Superior temporal gyrus (tissue), 1 donor: ENCODE measurements around the gene PPP3CA.
"Not testable (repeated sequence)": the region's sequence is repeated elsewhere in the genome, so short reads cannot be mapped to it uniquely, and the experiment has no call there.

Experiments
- DNase-seq: peaks from one replicate; pipeline ENCODE4 v3.0.0-alpha.2; 2016; ENCODE audit errors: extremely low spot score

The PPP3CA gene

DNA sequence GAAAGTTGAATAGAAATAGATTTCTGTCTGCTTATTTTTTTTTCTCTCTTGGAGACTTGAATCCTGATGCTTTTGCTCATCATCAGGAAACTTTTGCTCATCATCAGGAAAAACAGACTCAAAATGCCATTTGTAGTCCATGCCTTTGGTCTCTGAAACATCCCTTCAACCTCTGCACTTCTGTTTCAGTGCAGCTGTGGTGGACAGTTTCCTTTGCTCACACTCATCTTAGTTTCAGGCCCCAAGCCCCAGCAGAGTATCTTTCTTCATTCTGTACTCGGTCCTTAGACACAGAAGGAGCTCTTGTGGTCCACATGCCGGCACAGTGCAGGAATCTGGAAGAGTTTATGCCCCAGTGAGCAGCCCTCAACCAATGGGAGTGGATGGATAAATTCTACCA, 337.9 kb downstream of the PPP3CA start:
- DNase-seq: no peak

GRCh38 chr4:101008503-101008902, 338.8 kb downstream of the PPP3CA start:
- DNase-seq: no peak

GRCh38 chr4:101005659-101006058, 341.7 kb downstream of the PPP3CA start:
- DNase-seq: no peak

DNA sequence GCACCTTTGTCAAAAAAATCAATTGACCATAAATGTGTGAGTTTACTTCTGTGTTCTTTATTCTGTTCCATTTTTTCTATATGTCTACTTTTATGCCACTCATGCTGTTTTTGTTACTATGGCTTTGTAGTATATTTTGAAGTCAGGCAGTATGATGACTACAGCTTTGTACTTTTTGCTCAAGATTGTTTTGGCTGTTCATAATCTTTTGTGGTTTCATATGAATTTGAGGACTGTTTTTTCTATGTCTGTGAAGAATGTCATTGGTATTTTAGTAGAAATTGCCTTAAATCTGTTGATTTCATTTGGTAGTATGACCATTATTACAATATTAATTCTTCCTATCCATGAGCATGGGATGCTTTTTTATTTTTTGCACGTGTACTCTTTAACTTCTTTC, 346.8 kb downstream of the PPP3CA start:
- DNase-seq: no peak

- no peak for DNase-seq
These were observed 351.7 kb downstream of the PPP3CA start for GRCh38 chr4:100995671-100996070.

DNA sequence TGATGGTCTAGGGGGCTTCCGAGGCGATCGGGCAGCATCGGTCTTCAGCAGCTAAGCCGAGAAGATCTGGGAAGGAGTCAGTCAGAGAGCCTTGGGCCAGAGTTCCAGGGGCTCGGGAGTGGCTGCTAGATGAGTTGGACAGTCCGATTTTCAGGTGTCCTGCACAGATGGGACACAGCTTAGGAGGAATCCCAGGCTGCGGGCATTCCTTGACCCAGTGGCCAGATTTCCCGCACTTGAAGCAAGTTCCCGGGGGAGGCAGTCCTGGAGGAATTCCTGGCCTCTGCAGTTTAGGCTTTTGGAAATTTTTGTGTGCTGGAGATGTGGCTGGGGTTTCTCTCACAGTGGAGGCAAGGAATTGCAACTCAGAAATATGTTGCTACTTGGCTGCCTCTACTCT, 352.3 kb downstream of the PPP3CA start:
- DNase-seq: not testable (repeated sequence)

GRCh38 chr4:100991332-100992069, 355.8 kb downstream of the PPP3CA start:
- not testable (repeated sequence) for DNase-seq

GRCh38 chr4:100989401-100989800, 357.9 kb downstream of the PPP3CA start:
- DNase-seq: no peak

- DNase-seq: no peak
These were observed 358.4 kb downstream of the PPP3CA start for GRCh38 chr4:100988876-100989275.

DNA sequence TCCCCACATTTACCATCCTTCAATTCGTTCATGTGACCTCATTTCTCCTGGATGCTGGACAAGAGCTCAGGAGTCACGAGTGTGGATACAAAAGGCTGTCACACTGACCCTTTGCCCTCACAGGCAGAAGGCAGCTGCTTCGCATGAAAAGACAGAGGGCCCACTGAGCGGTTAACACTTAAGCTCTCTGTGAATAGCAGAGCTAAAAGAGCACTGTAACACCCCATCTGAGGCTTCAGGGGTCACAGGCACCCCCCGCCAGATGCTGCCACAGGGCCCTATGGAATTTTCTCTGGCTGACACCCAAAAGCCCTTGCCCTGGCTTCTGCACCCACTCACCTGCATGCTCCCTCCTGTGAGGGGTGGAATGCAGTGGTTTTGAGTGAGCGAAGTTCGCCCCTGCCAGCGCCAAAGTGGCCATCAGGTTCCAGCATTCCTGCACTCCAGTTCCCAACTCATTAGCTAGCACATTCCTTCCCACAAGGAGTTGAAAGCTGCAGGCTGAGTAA, 360.9 kb downstream of the PPP3CA start:
- DNase-seq: no peak

DNA sequence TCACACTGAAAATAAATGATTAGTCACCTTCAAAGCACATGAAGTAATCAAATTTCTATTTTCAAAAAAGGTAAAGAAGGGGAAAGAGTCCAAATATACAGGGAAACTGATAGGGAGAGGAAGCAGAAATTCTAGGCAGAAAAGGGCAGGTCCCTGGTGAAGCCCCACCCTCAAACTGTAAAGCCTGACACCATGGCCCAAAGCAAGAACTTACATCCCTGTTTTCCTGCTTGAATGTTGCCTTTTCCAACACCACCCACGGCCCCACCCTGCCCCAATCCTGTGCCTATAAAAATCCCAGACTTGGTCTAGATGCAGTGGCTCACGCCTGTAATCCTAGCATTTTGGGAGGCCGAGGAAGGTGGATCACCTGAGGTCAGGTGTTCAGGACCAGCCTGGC, 361.8 kb downstream of the PPP3CA start:
- DNase-seq: no peak

DNA sequence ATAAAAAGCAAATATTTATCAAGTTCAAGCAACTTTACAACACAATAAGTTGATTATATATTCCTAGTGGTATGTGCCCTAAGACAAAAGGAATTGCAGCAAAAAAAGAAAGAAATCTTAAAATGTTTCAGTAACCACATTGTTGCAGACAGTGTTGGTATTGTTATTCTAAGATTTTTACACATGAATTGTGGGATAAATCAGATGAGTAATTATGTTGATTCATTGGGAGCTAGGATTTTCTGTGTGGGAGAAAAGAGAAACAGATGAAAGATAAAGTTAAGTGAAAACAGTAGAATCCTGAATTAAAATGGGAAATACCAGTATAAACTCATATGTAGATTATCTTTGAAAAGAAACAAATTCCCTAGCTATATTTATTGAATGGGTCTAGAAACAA, 362.4 kb downstream of the PPP3CA start:
- no peak for DNase-seq

DNA sequence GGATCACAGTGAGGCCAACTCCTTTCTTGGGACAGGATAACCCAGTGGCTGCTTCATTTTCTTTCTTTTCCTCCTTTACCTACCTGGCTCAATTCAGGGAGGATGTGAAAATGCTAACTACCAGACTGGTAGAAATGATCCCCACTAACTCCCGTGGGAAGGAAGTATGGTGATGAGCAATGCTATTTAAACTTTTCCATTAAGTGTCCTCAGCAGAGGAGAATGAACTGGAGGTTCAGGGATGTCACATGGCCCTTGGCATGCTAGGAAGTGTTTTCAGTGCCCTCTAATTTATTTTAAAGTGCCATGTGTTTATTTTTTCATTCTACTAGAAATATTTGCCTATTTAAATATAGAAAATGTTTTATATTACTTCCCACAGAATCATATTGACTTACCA, 363.9 kb downstream of the PPP3CA start:
- no peak for DNase-seq

GRCh38 chr4:100982345-100982744, 365.0 kb downstream of the PPP3CA start:
- DNase-seq: no peak

GRCh38 chr4:100981447-100982204, 365.7 kb downstream of the PPP3CA start:
- DNase-seq: no peak

DNA sequence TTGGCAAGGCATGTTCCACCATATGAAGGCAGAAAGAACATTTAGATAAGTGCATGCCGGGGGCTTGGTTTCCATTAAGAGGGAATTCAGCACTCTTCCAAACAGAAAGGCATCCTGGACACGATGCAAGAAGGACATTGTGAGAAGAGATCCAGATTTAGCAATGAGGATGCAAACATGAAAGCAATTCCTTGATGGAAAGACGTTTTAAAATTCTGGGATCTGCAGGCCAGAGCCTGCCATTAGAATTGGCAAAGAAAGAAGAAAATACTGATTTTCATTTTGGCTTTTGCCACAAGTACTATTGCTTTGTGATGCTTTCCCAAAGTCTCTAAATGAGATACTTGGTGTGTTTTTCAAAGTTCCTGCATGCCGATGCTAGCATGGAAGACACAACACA, 367.6 kb downstream of the PPP3CA start:
- no peak for DNase-seq

DNA sequence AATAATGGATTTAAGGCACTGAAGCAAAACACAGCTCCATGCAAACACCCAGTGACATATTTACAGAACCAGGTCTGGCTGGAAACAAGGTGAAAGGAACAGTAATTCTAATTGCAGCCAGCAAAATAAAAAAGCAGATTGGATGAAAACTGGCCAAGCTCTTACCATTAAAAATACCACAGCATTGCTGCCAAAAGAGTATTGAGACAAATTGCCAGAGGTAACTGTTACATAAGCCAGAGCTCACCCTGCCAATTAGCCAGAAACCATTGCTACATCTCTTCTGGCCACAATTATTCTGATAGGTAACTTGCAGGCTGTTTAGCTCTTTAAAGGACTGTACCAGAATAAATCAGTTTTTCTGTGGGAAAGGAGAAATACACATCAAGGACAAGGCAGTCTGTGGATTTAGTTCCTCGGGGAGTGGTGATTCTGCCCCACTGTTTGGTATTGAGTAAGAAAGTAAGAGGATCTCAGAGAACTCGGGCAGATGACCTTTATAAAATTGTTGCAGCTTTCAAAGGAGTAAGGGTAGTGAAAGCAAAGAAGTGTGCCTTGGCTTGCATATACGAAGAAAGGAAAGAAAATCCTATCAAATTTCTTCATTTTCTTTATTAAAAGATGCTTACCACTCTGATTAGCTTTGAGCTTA, 369.5 kb downstream of the PPP3CA start:
- no peak for DNase-seq

DNA sequence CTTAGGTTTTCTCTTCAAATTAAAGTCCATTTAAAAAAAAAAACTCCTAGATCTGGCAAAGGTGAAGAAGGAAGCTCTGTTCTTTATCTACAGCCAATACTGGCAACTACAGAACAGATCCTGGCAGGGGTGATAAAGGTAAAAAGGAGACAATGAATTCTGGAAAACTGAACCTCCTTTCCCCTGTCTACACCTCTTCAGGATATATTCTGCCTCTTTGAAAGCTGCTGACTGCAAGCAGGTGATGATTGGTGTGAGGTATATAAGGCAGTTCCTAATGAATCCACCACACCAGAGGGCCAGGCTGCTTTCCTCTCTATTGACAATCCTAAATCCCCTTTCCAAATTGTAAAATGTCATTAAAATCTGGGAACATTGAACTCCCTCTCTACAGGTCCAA, 370.1 kb downstream of the PPP3CA start:
- no peak for DNase-seq
